RWPE2 (cell line): ENCODE data around the gene ABCC12.
A peak's percentile ranks its signal among the peaks of the same experiment; 100 is the strongest.
"Not testable (repeated sequence)": the region's sequence is repeated elsewhere in the genome, so short reads cannot be mapped to it uniquely, and the experiment has no call there.

Experiments used
- ATAC-seq: fragments of 200-7000 bp; cut with Tn5 transposase; 3 replicates; pipeline ENCODE4 v1.9.1; 2021; ENCODE audit warnings: low read depth
- DNase-seq: peaks from one replicate; pipeline ENCODE4 v3.0.0-alpha.2; 2020; ENCODE audit warnings: low spot score
- H3K27ac ChIP-seq: fragments of 450-650 bp; 2 replicates; pipeline ENCODE4 v1.5.1; 2017; ENCODE audit warnings: mild to moderate bottlenecking; ENCODE audit not compliant: poor library complexity, severe bottlenecking
- H3K27me3 ChIP-seq: fragments of 250-450 bp; sonication (Bioruptor Pico); 2 replicates; pipeline ENCODE4 v1.5.1; 2021; ENCODE audit warnings: mild to moderate bottlenecking, moderate library complexity; ENCODE audit not compliant: insufficient read depth, poor library complexity, severe bottlenecking
- H3K36me3 ChIP-seq: fragments of 250-450 bp; sonication (Bioruptor Pico); 2 replicates; pipeline ENCODE4 v1.5.1; 2020; ENCODE audit warnings: low read depth, mild to moderate bottlenecking, moderate library complexity
- H3K4me1 ChIP-seq: fragments of 250-450 bp; sonication (Bioruptor Pico); 2 replicates; pipeline ENCODE4 v1.5.1; 2021; ENCODE audit warnings: mild to moderate bottlenecking, moderate library complexity; ENCODE audit not compliant: insufficient read depth, poor library complexity, severe bottlenecking
- H3K4me3 ChIP-seq: fragments of 250-450 bp; sonication (Bioruptor Pico); 2 replicates; pipeline ENCODE4 v1.5.1; 2021; ENCODE audit warnings: mild to moderate bottlenecking, moderate library complexity; ENCODE audit not compliant: severe bottlenecking
- H3K9me3 ChIP-seq: fragments of 250-450 bp; sonication (Bioruptor Pico); 2 replicates; pipeline ENCODE4 v1.5.1; 2021; ENCODE audit warnings: mild to moderate bottlenecking, moderate library complexity; ENCODE audit not compliant: severe bottlenecking
- TF ChIP-seq, protein P1 (sequence below): fragments of 450-650 bp; IDR thresholded peaks from one replicate; pipeline ENCODE4 v1.5.1; 2017; ENCODE audit warnings: mild to moderate bottlenecking, moderate library complexity; ENCODE audit not compliant: poor library complexity, severe bottlenecking

The ABCC12 gene

DNA sequence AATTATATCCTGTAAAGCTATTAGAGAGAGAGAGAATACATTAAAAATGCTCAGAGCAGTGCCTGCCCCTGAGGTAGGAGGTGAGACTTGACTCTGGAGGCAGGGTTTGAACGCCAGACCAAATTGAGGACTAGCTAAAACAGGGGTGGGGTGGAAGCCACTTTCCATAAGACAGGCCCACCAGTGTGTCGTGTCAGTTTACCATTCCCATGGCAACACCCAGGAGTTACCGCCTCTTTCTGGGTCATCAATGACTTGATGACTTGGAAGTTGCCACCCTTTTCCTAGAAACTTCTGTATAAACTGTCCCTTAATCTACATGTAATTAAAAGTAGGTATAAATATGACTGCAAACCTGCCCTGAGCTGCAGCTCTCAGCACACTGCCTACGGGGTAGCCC, 32.0 kb upstream of the ABCC12 start:
- no peak for ATAC-seq
- TF ChIP-seq, protein P1, sequence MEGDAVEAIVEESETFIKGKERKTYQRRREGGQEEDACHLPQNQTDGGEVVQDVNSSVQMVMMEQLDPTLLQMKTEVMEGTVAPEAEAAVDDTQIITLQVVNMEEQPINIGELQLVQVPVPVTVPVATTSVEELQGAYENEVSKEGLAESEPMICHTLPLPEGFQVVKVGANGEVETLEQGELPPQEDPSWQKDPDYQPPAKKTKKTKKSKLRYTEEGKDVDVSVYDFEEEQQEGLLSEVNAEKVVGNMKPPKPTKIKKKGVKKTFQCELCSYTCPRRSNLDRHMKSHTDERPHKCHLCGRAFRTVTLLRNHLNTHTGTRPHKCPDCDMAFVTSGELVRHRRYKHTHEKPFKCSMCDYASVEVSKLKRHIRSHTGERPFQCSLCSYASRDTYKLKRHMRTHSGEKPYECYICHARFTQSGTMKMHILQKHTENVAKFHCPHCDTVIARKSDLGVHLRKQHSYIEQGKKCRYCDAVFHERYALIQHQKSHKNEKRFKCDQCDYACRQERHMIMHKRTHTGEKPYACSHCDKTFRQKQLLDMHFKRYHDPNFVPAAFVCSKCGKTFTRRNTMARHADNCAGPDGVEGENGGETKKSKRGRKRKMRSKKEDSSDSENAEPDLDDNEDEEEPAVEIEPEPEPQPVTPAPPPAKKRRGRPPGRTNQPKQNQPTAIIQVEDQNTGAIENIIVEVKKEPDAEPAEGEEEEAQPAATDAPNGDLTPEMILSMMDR: no peak
- Histone ChIP-seq H3K36me3 (no peaks in the 10 kb centered on the region), H3K27ac (no peak overlapping the region), H3K4me3 (no peak overlapping the region), H3K4me1 (no peaks in the 10 kb centered on the region), H3K27me3 (no peaks in the 10 kb centered on the region), H3K9me3 (no peaks in the 10 kb centered on the region)
- DNase-seq: peak; percentile 12

DNA sequence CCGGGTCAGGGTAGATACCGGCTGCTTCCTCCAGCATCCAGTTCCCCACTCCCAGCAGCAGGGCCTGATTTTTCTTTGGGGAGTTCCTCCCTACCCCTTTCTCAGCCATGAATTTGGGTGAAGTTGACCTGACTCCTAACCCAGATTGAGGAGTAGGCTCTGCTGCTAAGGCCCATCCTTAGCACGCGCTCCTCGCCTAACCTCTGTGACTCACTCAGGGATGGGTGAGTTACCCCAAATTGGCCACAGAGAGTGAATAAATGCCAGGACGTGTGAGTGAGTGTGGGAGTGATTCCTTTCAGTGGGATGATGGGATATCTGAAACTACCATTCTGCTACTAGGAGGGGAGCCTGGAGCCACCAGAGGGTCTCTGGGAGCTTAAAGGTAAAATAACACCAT, 28.9 kb upstream of the ABCC12 start:
- H3K4me3 ChIP-seq: no peak overlapping the region
- no peaks in the 10 kb centered on the region for H3K9me3 ChIP-seq
- ATAC-seq: peak; percentile 40; the same call in 2 of the 3 replicates
- no peak overlapping the region for H3K27ac ChIP-seq
- peaks cover 3% of the 10 kb centered on the region for H3K4me1 ChIP-seq
- DNase-seq: peak; percentile 12
- TF ChIP-seq, protein P1: no peak
- H3K36me3 ChIP-seq: no peaks in the 10 kb centered on the region
- H3K27me3 ChIP-seq: no peaks in the 10 kb centered on the region

DNA sequence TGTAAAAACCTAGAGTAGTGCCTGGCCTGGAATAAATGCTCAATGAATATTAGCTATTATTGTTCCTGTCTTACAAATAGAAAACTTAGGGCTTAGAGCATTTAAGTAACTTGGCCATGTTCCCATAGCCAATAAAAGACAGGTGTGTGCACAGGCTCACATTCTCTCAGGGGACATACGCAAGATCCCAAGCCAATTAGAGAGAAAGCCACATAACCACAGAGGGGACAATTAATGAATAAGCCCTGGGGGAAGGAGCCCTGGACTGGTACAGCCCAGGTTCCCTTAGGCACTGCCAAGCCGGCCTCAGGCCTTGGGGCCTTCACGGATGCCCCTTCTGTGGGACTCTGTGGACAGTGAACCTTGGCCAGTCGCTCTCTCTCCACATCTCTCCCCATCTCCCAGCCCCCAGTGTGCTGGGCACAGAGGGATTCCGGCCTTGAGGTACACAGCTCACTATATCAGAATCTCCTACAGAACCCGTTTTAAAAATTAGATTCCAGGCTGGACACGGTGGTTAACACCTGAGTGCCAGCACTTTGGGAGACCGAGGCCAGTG, 27.3 kb upstream of the ABCC12 start:
- H3K36me3 ChIP-seq: no peaks in the 10 kb centered on the region
- H3K4me1 ChIP-seq: peaks cover 3% of the 10 kb centered on the region
- no peak overlapping the region for H3K4me3 ChIP-seq
- ATAC-seq (no peak), DNase-seq (no peak)
- H3K27me3 ChIP-seq: no peaks in the 10 kb centered on the region
- H3K9me3 ChIP-seq: no peaks in the 10 kb centered on the region
- H3K27ac ChIP-seq: no peak overlapping the region
- TF ChIP-seq, protein P1: no peak

DNA sequence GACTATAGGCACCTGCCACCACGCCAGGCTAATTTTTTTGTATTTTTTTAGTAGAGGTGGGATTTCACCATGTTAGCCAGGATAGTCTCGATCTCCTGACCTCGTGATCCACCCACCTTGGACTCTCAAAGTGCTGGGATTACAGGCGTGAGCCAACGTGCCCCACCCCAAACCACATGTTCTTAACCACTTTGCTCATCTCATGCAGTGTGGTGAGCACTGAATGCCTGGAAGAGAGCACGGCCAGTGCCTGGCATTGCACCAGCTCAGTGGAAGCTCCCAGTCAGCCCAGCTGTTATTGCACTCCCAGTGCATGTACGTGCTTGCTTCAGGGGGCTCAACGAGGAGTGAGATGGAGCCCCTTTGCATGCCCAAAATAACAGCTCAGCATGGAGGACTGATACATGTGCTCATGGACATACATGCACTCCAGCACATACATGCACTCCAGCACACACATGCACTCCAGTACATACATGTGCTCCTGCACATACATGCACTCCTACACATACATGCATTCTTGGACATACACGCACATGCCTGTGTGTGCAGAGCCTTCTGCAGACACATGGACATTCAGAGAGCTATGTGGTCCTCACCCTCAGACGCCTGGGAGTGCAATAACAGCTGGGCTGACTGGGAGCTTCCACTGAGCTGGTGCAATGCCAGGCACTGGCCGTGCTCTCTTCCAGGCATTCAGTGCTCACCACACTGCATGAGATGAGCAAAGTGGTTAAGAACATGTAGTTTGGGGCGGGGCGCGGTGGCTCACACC, 26.1 kb upstream of the ABCC12 start:
- not testable (repeated sequence) for H3K27me3 ChIP-seq, H3K27ac ChIP-seq, H3K4me3 ChIP-seq, DNase-seq, H3K9me3 ChIP-seq, H3K36me3 ChIP-seq, H3K4me1 ChIP-seq
- peak; percentile 61 for ATAC-seq

DNA sequence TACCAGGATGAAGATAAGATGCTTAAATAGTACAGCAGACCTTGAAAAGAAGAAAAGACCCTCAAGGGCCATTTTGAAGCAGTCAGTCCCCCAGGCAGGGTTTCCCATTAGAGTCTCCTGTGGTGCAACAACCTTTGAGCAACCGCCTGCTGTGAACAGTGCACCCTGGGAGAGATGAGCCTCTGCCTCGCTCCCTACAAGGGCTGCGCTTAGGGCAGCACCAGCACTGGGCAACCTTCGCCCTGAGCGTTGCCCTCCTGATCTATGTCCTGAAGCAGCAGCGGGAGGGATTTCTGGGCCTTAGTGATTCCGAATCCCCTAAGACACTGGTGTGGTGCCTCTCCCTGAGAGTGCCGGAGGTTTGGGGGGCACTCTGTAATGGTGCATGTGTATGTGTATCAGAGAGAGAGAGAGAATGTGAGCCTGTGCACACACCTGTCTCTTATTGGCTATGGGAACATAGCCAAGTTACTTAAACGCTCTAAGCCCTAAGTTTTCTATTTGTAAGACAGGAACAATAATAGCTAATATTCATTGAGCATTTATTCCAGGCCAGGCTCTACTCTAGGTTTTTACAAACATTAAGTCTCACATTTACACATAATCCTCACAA, 25.2 kb upstream of the ABCC12 start:
- no peak overlapping the region for H3K4me3 ChIP-seq
- DNase-seq (no peak), ATAC-seq (no peak)
- TF ChIP-seq, protein P1: no peak
- H3K4me1 ChIP-seq: peaks cover 3% of the 10 kb centered on the region
- no peak overlapping the region for H3K27ac ChIP-seq
- no peaks in the 10 kb centered on the region for H3K9me3 ChIP-seq
- no peaks in the 10 kb centered on the region for H3K27me3 ChIP-seq
- H3K36me3 ChIP-seq: no peaks in the 10 kb centered on the region
